ENCODE measurements around the gene CAMK2G.

CAMK2G gene

GRCh38 chr10:73859784-73860491 is 14.4 kb downstream of the CAMK2G start:
- DNase-seq: no peak

GRCh38 chr10:73859428-73859783 is 14.9 kb downstream of the CAMK2G start:
- DNase-seq: no peak

- DNase-seq: no peak
Observed at GRCh38 chr10:73858750-73859427, 15.5 kb downstream of the CAMK2G start.

GRCh38 chr10:73858013-73858708 is 16.2 kb downstream of the CAMK2G start:
- DNase-seq: no peak

GRCh38 chr10:73857446-73857845 is 16.9 kb downstream of the CAMK2G start:
- DNase-seq: no peak

GRCh38 chr10:73856261-73856660 is 18.1 kb downstream of the CAMK2G start:
- no peak for DNase-seq

- no peak for DNase-seq
Observed at GRCh38 chr10:73855413-73855812, 18.9 kb downstream of the CAMK2G start.

GRCh38 chr10:73854310-73854709 is 20.0 kb downstream of the CAMK2G start:
- DNase-seq: no peak

GRCh38 chr10:73853196-73853595 is 21.2 kb downstream of the CAMK2G start:
- DNase-seq: no peak

- DNase-seq: no peak
Observed at GRCh38 chr10:73850863-73851461, 23.4 kb downstream of the CAMK2G start.

GRCh38 chr10:73850211-73850610 is 24.1 kb downstream of the CAMK2G start:
- DNase-seq: no peak

- peak; percentile 53 for DNase-seq
Observed at GRCh38 chr10:73848821-73849489, 25.4 kb downstream of the CAMK2G start.

GRCh38 chr10:73847031-73847430 is 27.3 kb downstream of the CAMK2G start:
- DNase-seq: no peak

GRCh38 chr10:73843261-73843660 is 31.1 kb downstream of the CAMK2G start:
- no peak for DNase-seq

- no peak for DNase-seq
Observed at GRCh38 chr10:73842349-73842748, 32.0 kb downstream of the CAMK2G start.

GRCh38 chr10:73841526-73842285 is 32.6 kb downstream of the CAMK2G start:
- no peak for DNase-seq

- no peak for DNase-seq
Observed at GRCh38 chr10:73841061-73841421, 33.3 kb downstream of the CAMK2G start.

- no peak for DNase-seq
Observed at GRCh38 chr10:73840403-73841060, 33.8 kb downstream of the CAMK2G start.

GRCh38 chr10:73840056-73840402 is 34.3 kb downstream of the CAMK2G start:
- DNase-seq: no peak

- no peak for DNase-seq
Observed at GRCh38 chr10:73839276-73839966, 34.9 kb downstream of the CAMK2G start.

GRCh38 chr10:73838827-73839226 is 35.5 kb downstream of the CAMK2G start:
- no peak for DNase-seq

Data from NCI-H345 (cell line).